H7 (cell line): ENCODE data around the gene BANP. TPM values are rescaled to one million over a fixed set of nuclear protein-coding genes. Genes with fewer than 3 reads are reported as not detected.
"Not testable (repeated sequence)": the region's sequence is repeated elsewhere in the genome, so short reads cannot be mapped to it uniquely, and the experiment has no call there.

Experiments
- DNase-seq: peaks from one replicate; pipeline ENCODE4 v3.0.0; 2012
- H3K27me3 ChIP-seq: 2 replicates; pipeline ENCODE4 v1.6.0; 2011; ENCODE audit warnings: mild to moderate bottlenecking, low read length; ENCODE audit not compliant: control insufficient read depth, insufficient read depth
- H3K36me3 ChIP-seq: replicated peaks from 2 replicates; pipeline ENCODE4 v1.5.1; 2011; ENCODE audit warnings: low read length; ENCODE audit not compliant: control insufficient read depth, insufficient read depth
- H3K4me3 ChIP-seq: 2 replicates; pipeline ENCODE4 v1.5.1; 2011; ENCODE audit warnings: low read depth, mild to moderate bottlenecking, control low read depth, low read length, moderate library complexity; ENCODE audit not compliant: insufficient read depth
- total RNA-seq: library from RNA; depleted of rRNA; stranded (reverse); fragments of >200 nt; shearing (Covaris generic); gene quantifications from 2 replicates; pipeline ENCODE4 v1.2.3, GENCODE V29; 2014

BANP gene
- total RNA-seq, 1 experiment from 2014 or later, result 39.3 TPM

- no peak for DNase-seq
- H3K27me3 ChIP-seq, result no peaks in the 10 kb centered on the region
- no peak overlapping the region for H3K4me3 ChIP-seq
- peaks cover 3% of the 10 kb centered on the region for H3K36me3 ChIP-seq
Measured at GRCh38 chr16:88013766-88014251, 62.6 kb downstream of the BANP start.

GRCh38 chr16:88014252-88014781 is 63.1 kb downstream of the BANP start:
- Histone ChIP-seq H3K4me3 (no peak overlapping the region), H3K27me3 (no peaks in the 10 kb centered on the region)
- DNase-seq, result no peak

GRCh38 chr16:88014954-88015805 is 63.9 kb downstream of the BANP start:
- DNase-seq, result no peak
- Histone ChIP-seq H3K27me3 (no peaks in the 10 kb centered on the region), H3K36me3 (peaks cover 3% of the 10 kb centered on the region), H3K4me3 (no peak overlapping the region)

More at GRCh38 chr16:88014252-88014781, 63.1 kb downstream of the BANP start:
- peaks cover 3% of the 10 kb centered on the region for H3K36me3 ChIP-seq

GRCh38 chr16:88015806-88016140 is 64.5 kb downstream of the BANP start:
- Histone ChIP-seq H3K4me3 (no peak overlapping the region), H3K27me3 (no peaks in the 10 kb centered on the region), H3K36me3 (peaks cover under 1% of the 10 kb centered on the region)
- no peak for DNase-seq

- H3K4me3 ChIP-seq, H3K27me3 ChIP-seq, DNase-seq, H3K36me3 ChIP-seq: not testable (repeated sequence)
Measured at GRCh38 chr16:88016386-88016785, 65.2 kb downstream of the BANP start.

- no peak for DNase-seq
- Histone ChIP-seq H3K27me3 (no peaks in the 10 kb centered on the region), H3K36me3 (no peaks in the 10 kb centered on the region; the same call in 1 of the 2 replicates), H3K4me3 (no peak overlapping the region)
Measured at GRCh38 chr16:88016964-88017363, 65.7 kb downstream of the BANP start.

- Histone ChIP-seq H3K36me3 (no peaks in the 10 kb centered on the region; the same call in 1 of the 2 replicates), H3K27me3 (no peaks in the 10 kb centered on the region), H3K4me3 (no peak overlapping the region)
- no peak for DNase-seq
Measured at GRCh38 chr16:88017587-88018101, 66.4 kb downstream of the BANP start.

GRCh38 chr16:88018382-88018781 is 67.1 kb downstream of the BANP start:
- not testable (repeated sequence) for H3K4me3 ChIP-seq, H3K36me3 ChIP-seq, H3K27me3 ChIP-seq, DNase-seq

GRCh38 chr16:88019041-88019820 is 68.0 kb downstream of the BANP start:
- H3K27me3 ChIP-seq, H3K36me3 ChIP-seq: not testable (repeated sequence)
- peak; percentile 94 for DNase-seq
- peak overlapping the region; percentile 17 for H3K4me3 ChIP-seq

- no peaks in the 10 kb centered on the region; the same call in 1 of the 2 replicates for H3K36me3 ChIP-seq
- H3K27me3 ChIP-seq, result no peaks in the 10 kb centered on the region
- H3K4me3 ChIP-seq, result no peak overlapping the region
- no peak for DNase-seq
Measured at GRCh38 chr16:88019821-88020515, 68.7 kb downstream of the BANP start.

- Histone ChIP-seq H3K4me3 (no peak overlapping the region), H3K36me3 (no peaks in the 10 kb centered on the region; the same call in 1 of the 2 replicates), H3K27me3 (no peaks in the 10 kb centered on the region)
- DNase-seq, result no peak
Measured at GRCh38 chr16:88020516-88020885, 69.3 kb downstream of the BANP start.

GRCh38 chr16:88021041-88021970 is 70.1 kb downstream of the BANP start:
- not testable (repeated sequence) for H3K36me3 ChIP-seq, DNase-seq, H3K4me3 ChIP-seq, H3K27me3 ChIP-seq
